ENCODE measurements around the gene PALB2. TPM values are rescaled to one million over a fixed set of nuclear protein-coding genes. Genes with fewer than 3 reads are reported as not detected.
A peak's percentile ranks its signal among the peaks of the same experiment; 100 is the strongest.

Gene PALB2
- total and polyA plus RNA-seq, 10 of the 15 experiments (the other 5 are each of a cell fraction or from before 2014, with no cell fraction given) = 9.2 to 24.6 (median 17.6) TPM

GRCh38 chr16:23640931-23641765, at the start of gene PALB2, which contains the start of gene DCTN5 (continued):
- TF ChIP-seq HDAC6 (IDR thresholded peaks at IDR 0.05; ENCODE audit: unreplicated experiment) = peak; percentile 76
- TF ChIP-seq FOXK2 (IDR thresholded peaks at IDR 0.05) = peak; percentile 78
- peak; percentile 85 for TF ChIP-seq SP1 (IDR thresholded peaks at IDR 0.05; ENCODE audit: low read depth, low read length)
- no peak for TF ChIP-seq FOXM1 (IDR thresholded peaks at IDR 0.05; ENCODE audit: low read depth, low read length)
- peak; percentile 95 for TF ChIP-seq NKRF (conservative IDR thresholded peaks at IDR 0.05)
- peak; percentile 91 for TF ChIP-seq MXI1 (IDR thresholded peaks at IDR 0.05; ENCODE audit: low read depth, low read length)
- no peak for TF ChIP-seq ZNF622 (IDR thresholded peaks at IDR 0.05)
- TF ChIP-seq RCOR1 (conservative IDR thresholded peaks at IDR 0.05; ENCODE audit: low read depth, low read length) = no peak
- TF ChIP-seq HDGF (IDR thresholded peaks at IDR 0.05) = no peak
- peak; percentile 89 to 92 for TF ChIP-seq BHLHE40 (IDR thresholded peaks at IDR 0.05; ENCODE audit: borderline replicate concordance in 1 of 2, low read depth in 2 of 2, low read length in 1 of 2)
- TF ChIP-seq CEBPB (IDR thresholded peaks at IDR 0.05; ENCODE audit: borderline replicate concordance in 1 of 2, low read depth in 2 of 2, low read length in 2 of 2) = no peak
- no peak for TF ChIP-seq BRCA1 (IDR thresholded peaks at IDR 0.05; ENCODE audit: low read depth, low read length)
- TF ChIP-seq STAT1 (conservative IDR thresholded peaks at IDR 0.05) = peak; percentile 23; the same call in 1 of the 2 replicates
- no peak for TF ChIP-seq NFYA (IDR thresholded peaks at IDR 0.05; ENCODE audit: borderline replicate concordance, low read depth, low read length)
- peak; percentile 29; the same call in 1 of the 2 replicates for TF ChIP-seq STAT3 (IDR thresholded peaks at IDR 0.05; ENCODE audit: low read depth, low read length)
- TF ChIP-seq KLF5 (IDR thresholded peaks at IDR 0.05; ENCODE audit: partially characterized antibody) = peak; percentile 88
